Femur (tissue), 1 donor: ENCODE results near the gene TMUB1.
"Not testable (repeated sequence)": the region's sequence is repeated elsewhere in the genome, so short reads cannot be mapped to it uniquely, and the experiment has no call there.

Experiments
- DNase-seq: peaks from one replicate; pipeline ENCODE4 v3.0.0-alpha.2; 2017

TMUB1 gene

GRCh38 chr7:151048911-151049463 lies 34.3 kb downstream of the TMUB1 start:
- DNase-seq: no peak

DNA sequence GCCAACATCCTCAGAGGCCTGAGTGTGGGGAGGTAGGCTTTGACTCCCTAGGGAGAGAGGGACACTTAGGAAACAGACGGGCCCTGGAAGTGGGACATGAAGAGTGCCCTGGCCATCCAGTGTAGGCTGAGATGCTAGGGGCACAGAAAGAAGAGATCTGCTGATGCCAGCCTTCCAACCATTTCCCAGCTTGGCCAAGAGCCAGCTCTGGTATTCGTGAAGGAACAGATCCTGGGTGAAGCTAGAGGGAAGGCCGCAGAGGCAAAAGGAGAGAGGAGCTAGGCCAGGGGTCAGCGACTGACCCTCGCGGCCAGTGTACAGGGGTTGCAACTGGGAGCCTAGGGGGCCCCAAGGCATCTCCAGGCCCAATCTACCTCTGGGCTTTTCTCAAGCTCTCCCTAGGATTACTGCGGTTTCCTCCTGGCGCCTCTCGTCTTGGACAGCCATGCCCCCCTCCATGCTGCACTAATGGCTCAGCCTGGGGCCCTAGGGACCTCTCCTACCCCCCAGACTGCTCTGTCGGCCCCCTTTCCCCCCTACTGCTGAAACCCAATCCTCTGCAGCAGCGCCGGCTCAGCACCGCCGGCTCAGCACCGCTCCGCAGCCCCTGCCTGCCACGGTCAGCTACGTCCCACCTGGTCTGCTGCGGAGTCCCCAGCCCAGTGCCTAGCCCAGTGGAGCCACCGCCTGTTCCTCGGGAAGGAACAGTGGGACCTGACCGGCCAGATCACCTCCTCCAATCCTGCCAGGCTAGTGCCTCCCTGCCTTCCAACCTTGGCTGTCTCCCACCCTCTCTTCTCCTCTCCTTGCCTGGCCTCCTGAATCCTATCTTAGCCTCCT lies 35.1 kb downstream of the TMUB1 start, which contains the start of gene ASIC3:
ASIC3 (plus strand) TSS at position 556 of the 840 bp plus-strand sequence. CDS start 355 bp downstream, outside the sequence.
- no peak for DNase-seq

GRCh38 chr7:151046603-151047573 lies 36.4 kb downstream of the TMUB1 start:
- peak; percentile 88 for DNase-seq

DNA sequence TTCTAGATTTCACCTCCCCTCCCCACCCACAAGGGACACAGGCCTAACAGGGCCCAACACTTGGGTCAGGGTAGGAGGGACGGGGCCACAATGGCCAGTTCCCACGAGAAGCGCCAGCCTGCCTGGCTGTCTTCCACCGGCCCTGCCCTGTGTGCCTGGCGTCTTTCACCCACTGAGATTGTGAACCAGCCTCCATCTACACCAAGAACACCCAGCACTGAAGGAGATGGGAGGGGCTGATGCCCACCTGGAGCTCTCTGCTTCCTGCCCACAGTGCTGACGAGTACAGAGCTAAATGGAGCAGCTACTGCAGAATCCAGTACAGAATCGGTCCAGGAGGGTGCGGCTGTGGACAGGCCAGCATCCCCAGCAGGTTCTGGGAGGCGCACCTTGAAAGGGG lies 37.3 kb downstream of the TMUB1 start:
- no peak for DNase-seq

DNA sequence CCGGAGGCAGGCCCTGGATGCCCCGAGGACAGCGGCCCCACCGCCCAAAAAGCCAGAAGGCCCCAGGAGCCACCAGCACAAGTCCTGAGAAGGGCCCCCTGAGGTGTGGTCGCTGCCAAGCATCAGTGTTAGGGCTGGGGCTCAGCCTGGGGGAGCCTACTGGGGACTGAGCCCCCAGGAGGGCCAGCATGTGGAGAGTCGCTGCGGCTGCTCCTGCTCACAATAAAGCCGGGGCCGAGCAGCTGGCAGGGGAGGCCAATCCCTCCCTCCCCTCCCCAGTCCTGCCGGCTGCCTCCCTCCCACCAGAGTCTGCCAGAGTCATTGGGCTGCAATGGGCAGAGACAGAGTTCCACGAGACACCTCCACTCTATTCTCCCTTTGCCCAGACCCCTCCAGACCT lies 38.0 kb downstream of the TMUB1 start:
- no peak for DNase-seq

DNA sequence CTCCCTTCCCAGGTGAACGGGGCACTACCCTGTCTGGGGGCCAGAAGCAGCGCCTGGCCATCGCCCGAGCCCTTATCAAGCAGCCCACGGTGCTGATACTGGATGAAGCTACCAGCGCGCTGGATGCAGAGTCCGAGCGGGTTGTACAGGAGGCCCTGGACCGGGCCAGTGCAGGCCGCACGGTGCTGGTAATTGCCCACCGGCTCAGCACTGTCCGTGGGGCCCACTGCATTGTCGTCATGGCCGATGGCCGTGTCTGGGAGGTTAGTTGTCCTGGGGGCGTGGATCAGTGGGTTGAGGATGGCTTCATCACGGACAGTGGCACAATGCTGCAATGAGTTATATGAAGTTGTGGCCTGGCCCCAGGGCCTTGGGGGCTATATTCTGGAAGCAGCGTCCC lies 39.3 kb downstream of the TMUB1 start:
- DNase-seq: no peak

DNA sequence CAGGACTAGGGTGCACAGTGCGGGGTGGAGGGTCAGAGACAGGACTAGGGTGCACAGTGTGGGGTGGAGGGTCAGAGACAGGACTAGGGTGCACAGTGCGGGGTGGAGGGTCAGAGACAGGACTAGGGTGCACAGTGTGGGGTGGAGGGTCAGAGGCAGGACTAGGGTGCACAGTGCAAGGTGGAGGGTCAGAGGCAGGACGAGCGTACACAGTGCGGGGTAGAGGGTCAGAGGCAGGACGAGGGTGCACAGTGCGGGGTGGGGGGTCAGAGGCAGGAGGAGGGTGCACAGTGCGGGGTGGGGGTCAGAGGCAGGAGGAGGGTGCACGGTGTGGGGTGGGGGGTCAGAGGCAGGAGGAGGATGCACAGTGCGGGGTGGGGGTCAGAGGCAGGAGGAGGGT lies 39.8 kb downstream of the TMUB1 start:
- DNase-seq: not testable (repeated sequence)

DNA sequence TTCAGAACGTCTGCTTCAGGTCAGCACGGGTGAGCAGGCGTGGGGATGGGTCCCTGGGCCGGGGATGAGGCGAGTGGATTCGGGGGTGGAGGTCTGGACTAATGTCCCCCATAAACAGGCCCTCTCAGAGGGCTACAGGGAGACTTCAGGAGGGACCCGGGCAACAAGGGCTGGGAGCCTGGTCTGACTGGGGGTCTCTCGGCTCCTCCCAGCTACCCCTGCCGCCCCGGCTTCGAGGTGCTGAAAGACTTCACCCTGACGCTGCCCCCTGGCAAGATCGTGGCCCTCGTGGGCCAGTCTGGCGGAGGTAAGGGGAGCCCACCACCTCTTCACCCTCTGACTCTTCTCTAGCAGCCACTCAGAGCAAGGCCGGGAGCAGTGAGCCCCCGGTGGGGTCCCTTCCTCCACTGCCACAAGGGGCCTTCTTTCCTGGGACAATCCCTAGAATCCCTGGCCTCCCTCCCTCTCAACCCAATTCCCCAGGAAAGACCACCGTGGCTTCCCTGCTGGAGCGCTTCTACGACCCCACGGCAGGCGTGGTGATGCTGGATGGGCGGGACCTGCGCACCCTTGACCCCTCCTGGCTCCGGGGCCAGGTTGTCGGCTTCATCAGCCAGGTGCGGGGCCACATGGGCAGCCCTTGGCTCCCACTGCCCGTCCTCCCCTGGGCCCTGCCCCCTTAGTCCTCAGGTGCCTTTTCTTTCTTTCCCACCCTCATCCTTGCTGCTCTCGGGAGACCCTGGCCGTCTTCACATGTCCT lies 42.5 kb downstream of the TMUB1 start:
- DNase-seq: no peak

- no peak for DNase-seq
Measured at GRCh38 chr7:151039850-151040548, 43.3 kb downstream of the TMUB1 start.

- peak; percentile 71 for DNase-seq
Measured at GRCh38 chr7:151038951-151039849, 44.1 kb downstream of the TMUB1 start.

DNA sequence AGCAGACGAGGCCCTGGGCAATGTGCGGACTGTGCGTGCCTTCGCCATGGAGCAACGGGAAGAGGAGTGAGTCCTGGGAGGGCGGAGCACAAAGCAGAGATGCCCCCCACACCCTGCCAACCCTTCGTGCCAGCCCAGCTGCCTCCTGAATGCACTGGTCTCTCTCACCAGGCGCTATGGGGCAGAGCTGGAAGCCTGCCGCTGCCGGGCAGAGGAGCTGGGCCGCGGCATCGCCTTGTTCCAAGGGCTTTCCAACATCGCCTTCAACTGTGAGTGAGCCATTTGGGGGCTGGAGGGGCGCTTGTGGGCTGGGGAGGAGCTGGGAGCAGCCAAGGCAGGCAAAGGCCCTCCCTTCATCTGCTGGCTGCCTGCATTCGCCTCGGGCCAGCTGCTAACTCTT lies 47.4 kb downstream of the TMUB1 start:
- no peak for DNase-seq

DNA sequence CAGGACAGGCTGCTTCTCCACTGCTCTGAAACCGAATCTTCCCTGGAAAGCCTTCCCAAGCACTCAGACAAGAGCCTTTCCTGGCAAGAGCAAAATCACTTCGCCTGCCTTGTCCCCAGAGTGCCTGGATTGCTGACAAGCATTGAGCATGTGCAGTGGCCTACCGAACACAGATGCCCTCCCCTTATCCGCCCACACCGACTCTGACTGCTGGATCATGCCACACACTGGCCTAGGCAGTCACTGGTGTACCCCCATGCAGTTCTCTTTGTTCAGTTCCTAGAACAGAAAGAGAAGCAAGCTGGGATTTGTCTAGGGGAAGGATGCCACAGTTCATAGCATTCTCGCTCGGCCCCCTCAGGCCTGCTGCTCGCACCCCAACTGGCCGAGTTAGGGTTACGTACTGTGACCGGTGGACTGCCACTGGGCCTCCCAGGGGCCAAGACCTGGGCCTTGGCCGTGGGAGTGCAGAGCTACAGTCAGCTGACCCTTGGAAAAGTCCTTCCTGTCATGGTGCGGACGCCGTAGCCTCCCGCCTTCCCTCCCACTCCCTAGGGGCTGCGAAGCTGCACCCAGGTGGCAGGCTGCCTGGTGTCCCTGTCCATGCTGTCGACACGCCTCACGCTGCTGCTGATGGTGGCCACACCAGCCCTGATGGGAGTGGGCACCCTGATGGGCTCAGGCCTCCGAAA lies 48.1 kb downstream of the TMUB1 start:
- DNase-seq: no peak

GRCh38 chr7:151034312-151035025 lies 48.8 kb downstream of the TMUB1 start:
- DNase-seq: no peak

DNA sequence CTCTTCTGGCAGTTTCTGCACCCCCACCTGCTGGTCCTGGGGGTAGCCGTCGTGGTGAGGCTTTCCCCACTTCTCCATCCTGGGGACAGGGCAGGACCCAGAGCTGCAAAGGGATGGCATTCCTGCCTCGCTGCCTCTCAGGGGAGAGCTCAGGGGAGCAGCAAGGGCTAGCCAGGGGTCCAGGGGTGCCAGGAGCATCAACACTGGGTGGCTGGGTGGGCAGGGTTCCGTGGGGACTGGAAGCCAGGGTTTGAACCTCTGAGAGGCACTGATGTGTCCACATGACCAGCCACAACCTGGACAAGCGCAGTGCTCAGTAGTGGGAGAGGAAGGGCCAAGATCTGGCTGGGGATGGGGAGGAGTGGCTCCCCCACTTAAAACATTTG lies 49.4 kb downstream of the TMUB1 start:
- no peak for DNase-seq

GRCh38 chr7:151032936-151033863 lies 50.1 kb downstream of the TMUB1 start:
- DNase-seq: no peak
